Peyer's patch (tissue), 4 donors: ENCODE data around the gene PTCHD4. TPM values are rescaled to one million over a fixed set of nuclear protein-coding genes. Genes with fewer than 3 reads are reported as not detected.

ENCODE experiments used
- DNase-seq, 3 donors: peaks; one replicate each; pipeline ENCODE4 v3.0.0-alpha.2; 2017 to 2019
- H3K27ac ChIP-seq, 4 donors: fragments of 200-600 bp; sonication (generic); one replicate each; pipeline ENCODE4 v1.5.1; 2016 to 2019
- H3K27me3 ChIP-seq, 2 donors: fragments of 200-600 bp; sonication (generic); one replicate each; pipeline ENCODE4 v1.5.1; 2019
- H3K36me3 ChIP-seq, 3 donors: fragments of 200-600 bp; sonication (generic); one replicate each; pipeline ENCODE4 v1.5.1; 2016 to 2019
- H3K4me1 ChIP-seq, 4 donors: fragments of 200-600 bp; sonication (generic); one replicate each; pipeline ENCODE4 v1.5.1; 2016 to 2019
- H3K4me3 ChIP-seq, 4 donors: fragments of 200-600 bp; sonication (generic); 1 replicate in 3 of 4; 2 replicates in 1 of 4; pipeline ENCODE4 v1.5.1; 2016 to 2019; ENCODE audit warnings: mild to moderate bottlenecking in 1 of 4
- H3K9me3 ChIP-seq, 4 donors: fragments of 200-600 bp; sonication (generic); one replicate each; pipeline ENCODE4 v1.5.1; 2016 to 2019; ENCODE audit warnings: mild to moderate bottlenecking in 1 of 4
- CTCF ChIP-seq, 6 experiments: fragments of 450-650 bp in 4 of 6; fragments of 200-600 bp in 2 of 6; sonication (generic) in 1 of 6; IDR thresholded peaks; one replicate each; pipeline ENCODE4 v1.5.1; 2017 to 2019; ENCODE audit warnings: antibody characterized with exemption in 6 of 6, mild to moderate bottlenecking in 3 of 6, moderate library complexity in 1 of 6
- POLR2A ChIP-seq, 2 donors: fragments of 450-650 bp; IDR thresholded peaks; one replicate each; pipeline ENCODE4 v1.5.1; 2017; ENCODE audit warnings: antibody characterized with exemption in 2 of 2, mild to moderate bottlenecking in 2 of 2, moderate library complexity in 2 of 2
- total RNA-seq, 4 donors: library from RNA; depleted of rRNA; stranded (reverse); fragments of >200 nt; gene quantifications; one replicate each; pipeline ENCODE4 v1.1.0, GENCODE V29; 2016

PTCHD4 gene
- total RNA-seq, 4 donors from 2014 or later = not detected

GRCh38 chr6:48069280-48069679, 41.7 kb downstream of the PTCHD4 start:
- DNase-seq = no peak
- Histone ChIP-seq H3K4me1 (peaks cover 0 to 6% (median 0%) of the 10 kb centered on the region in 4 donors), H3K27me3 (no peaks in the 10 kb centered on the region), H3K27ac (no peak overlapping the region), H3K9me3 (no peaks in the 10 kb centered on the region), H3K4me3 (peak overlapping the region in 1 of 4 donors; percentile 28), H3K36me3 (no peaks in the 10 kb centered on the region)
- no peak for TF ChIP-seq POLR2A (IDR thresholded peaks at IDR 0.05)
- TF ChIP-seq CTCF (IDR thresholded peaks at IDR 0.05) = no peak

- no peaks in the 10 kb centered on the region for H3K27me3 ChIP-seq
- no peaks in the 10 kb centered on the region for H3K36me3 ChIP-seq
- H3K9me3 ChIP-seq = no peaks in the 10 kb centered on the region
- H3K4me1 ChIP-seq = peaks cover 0 to 6% (median 0%) of the 10 kb centered on the region in 4 donors
- peak in 1 of 3 donors; percentile 29 for DNase-seq
- peak overlapping the region in 1 of 4 donors; percentile 28 for H3K4me3 ChIP-seq
- no peak overlapping the region for H3K27ac ChIP-seq
- TF ChIP-seq POLR2A (IDR thresholded peaks at IDR 0.05) (no peak), CTCF (IDR thresholded peaks at IDR 0.05) (no peak)
These were observed 42.4 kb downstream of the PTCHD4 start for GRCh38 chr6:48068278-48069251.

GRCh38 chr6:48067886-48068277, 43.1 kb downstream of the PTCHD4 start:
- Histone ChIP-seq H3K27ac (no peak overlapping the region), H3K9me3 (no peaks in the 10 kb centered on the region), H3K4me1 (peaks cover 0 to 6% (median 0%) of the 10 kb centered on the region in 4 donors), H3K36me3 (no peaks in the 10 kb centered on the region), H3K27me3 (no peaks in the 10 kb centered on the region), H3K4me3 (no peak overlapping the region)
- no peak for TF ChIP-seq POLR2A (IDR thresholded peaks at IDR 0.05)
- no peak for TF ChIP-seq CTCF (IDR thresholded peaks at IDR 0.05)
- no peak for DNase-seq

- no peak overlapping the region for H3K27ac ChIP-seq
- no peaks in the 10 kb centered on the region for H3K27me3 ChIP-seq
- H3K4me3 ChIP-seq = no peak overlapping the region
- H3K36me3 ChIP-seq = no peaks in the 10 kb centered on the region
- H3K9me3 ChIP-seq = no peaks in the 10 kb centered on the region
- H3K4me1 ChIP-seq = peaks cover 0 to 6% (median 0%) of the 10 kb centered on the region in 4 donors
- no peak for DNase-seq
- no peak for TF ChIP-seq POLR2A (IDR thresholded peaks at IDR 0.05)
- no peak for TF ChIP-seq CTCF (IDR thresholded peaks at IDR 0.05)
These were observed 43.8 kb downstream of the PTCHD4 start for GRCh38 chr6:48067148-48067712.

GRCh38 chr6:48061265-48061990, 49.6 kb downstream of the PTCHD4 start:
- Histone ChIP-seq H3K27me3 (no peaks in the 10 kb centered on the region), H3K4me3 (no peak overlapping the region), H3K4me1 (no peaks in the 10 kb centered on the region), H3K27ac (no peak overlapping the region), H3K9me3 (no peaks in the 10 kb centered on the region), H3K36me3 (no peaks in the 10 kb centered on the region)
- TF ChIP-seq CTCF (IDR thresholded peaks at IDR 0.05) = no peak
- TF ChIP-seq POLR2A (IDR thresholded peaks at IDR 0.05) = no peak
- no peak for DNase-seq
